Neural progenitor cell (in vitro differentiated cells): Measurements from ENCODE around the gene PDE8B. TPM values are rescaled to one million over a fixed set of nuclear protein-coding genes. Genes with fewer than 3 reads are reported as not detected.

Experiments
- DNase-seq: peaks from one replicate; pipeline ENCODE4 v3.0.0-alpha.2; 2016; ENCODE audit warnings: low spot score
- H2AFZ ChIP-seq: fragments of 200-600 bp; sonication (generic); replicated peaks from 2 replicates; pipeline ENCODE4 v1.6.1; 2016; ENCODE audit warnings: antibody characterized with exemption
- H3F3A ChIP-seq: fragments of 200-600 bp; sonication (generic); 2 replicates; pipeline ENCODE4 v1.6.1; 2016; ENCODE audit warnings: antibody characterized with exemption, low read depth
- H3K27ac ChIP-seq: fragments of 200-600 bp; sonication (generic); 2 replicates; pipeline ENCODE4 v1.5.1; 2016; ENCODE audit warnings: mild to moderate bottlenecking
- H3K27me3 ChIP-seq: fragments of 200-600 bp; sonication (generic); 2 replicates; pipeline ENCODE4 v1.6.1; 2016; ENCODE audit warnings: mild to moderate bottlenecking, moderate library complexity
- H3K36me3 ChIP-seq: fragments of 200-600 bp; sonication (generic); 2 replicates; pipeline ENCODE4 v1.5.1; 2016
- H3K4me1 ChIP-seq: fragments of 200-600 bp; sonication (generic); 2 replicates; pipeline ENCODE4 v1.6.1; 2016; ENCODE audit warnings: mixed run types
- H3K4me2 ChIP-seq: fragments of 200-600 bp; sonication (generic); 2 replicates; pipeline ENCODE4 v1.6.1; 2016
- H3K4me3 ChIP-seq: fragments of 200-600 bp; sonication (generic); 2 replicates; pipeline ENCODE4 v1.5.1; 2016
- H3K79me2 ChIP-seq: fragments of 200-600 bp; sonication (generic); 2 replicates; pipeline ENCODE4 v1.6.1; 2016; ENCODE audit warnings: low read depth
- H3K9ac ChIP-seq: fragments of 200-600 bp; sonication (generic); 2 replicates; pipeline ENCODE4 v1.6.1; 2016
- H3K9me3 ChIP-seq: fragments of 200-600 bp; sonication (generic); 2 replicates; pipeline ENCODE4 v1.5.1; 2016; ENCODE audit warnings: low read depth
- H4K20me1 ChIP-seq: fragments of 200-600 bp; sonication (generic); 2 replicates; pipeline ENCODE4 v1.6.1; 2016; ENCODE audit warnings: low read depth
- H3K27ac Mint-ChIP-seq: 3 replicates; pipeline ENCODE4 v1.8.0; 2021; ENCODE audit warnings: mixed read lengths
- H3K27me3 Mint-ChIP-seq: 2 replicates; pipeline ENCODE4 v1.8.0; 2022; ENCODE audit warnings: low read depth, mild to moderate bottlenecking, inconsistent platforms, moderate library complexity, mixed read lengths; ENCODE audit not compliant: insufficient read depth
- H3K36me3 Mint-ChIP-seq: 3 replicates; pipeline ENCODE4 v1.8.0; 2021; ENCODE audit warnings: mixed read lengths
- H3K4me1 Mint-ChIP-seq: 3 replicates; pipeline ENCODE4 v1.8.0; 2021; ENCODE audit warnings: mixed read lengths
- H3K4me3 Mint-ChIP-seq: 3 replicates; pipeline ENCODE4 v1.8.0; 2021; ENCODE audit warnings: mild to moderate bottlenecking, moderate library complexity, mixed read lengths
- H3K9me3 Mint-ChIP-seq: 3 replicates; pipeline ENCODE4 v1.8.0; 2020; ENCODE audit warnings: mixed read lengths
- EZH2 ChIP-seq: fragments of 200-600 bp; sonication (generic); IDR thresholded peaks from 2 replicates; pipeline ENCODE4 v1.6.1; 2017; ENCODE audit warnings: antibody characterized with exemption, mild to moderate bottlenecking, moderate library complexity
- EZH2phosphoT487 ChIP-seq: fragments of 200-600 bp; sonication (generic); IDR thresholded peaks from 2 replicates; pipeline ENCODE4 v1.6.1; 2017; ENCODE audit warnings: antibody characterized with exemption
- total RNA-seq: library from RNA; depleted of rRNA; stranded (reverse); fragments of >200 nt; gene quantifications from 2 replicates; pipeline ENCODE4 v1.2.3, GENCODE V29; 2015; ENCODE audit warnings: low replicate concordance
- TF ChIP-seq, protein P1 (sequence below): fragments of 200-600 bp; sonication (generic); IDR thresholded peaks from 2 replicates; pipeline ENCODE4 v1.5.1; 2017; ENCODE audit warnings: antibody characterized with exemption, mild to moderate bottlenecking

Gene PDE8B
- total RNA-seq, 1 donor from 2014 or later = 4.3 TPM

DNA sequence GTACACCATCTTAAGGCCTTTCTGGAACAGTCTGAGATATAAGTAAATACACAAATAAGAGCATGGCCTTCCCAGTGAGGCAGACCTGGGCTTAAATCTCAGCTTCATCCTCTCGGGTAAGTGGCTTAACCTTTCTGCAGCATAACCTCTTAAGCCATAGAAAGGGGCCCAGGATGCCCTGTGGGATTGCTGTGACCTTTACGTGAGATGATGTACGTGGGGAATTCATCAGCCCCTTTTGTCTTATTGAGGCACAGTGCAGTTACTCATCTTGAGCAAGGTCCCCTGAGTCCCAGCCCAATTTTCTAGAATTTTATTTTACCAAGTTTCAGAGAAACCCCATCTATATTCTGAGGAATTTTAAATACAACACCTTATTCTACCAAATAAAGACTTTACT is 92.2 kb downstream of the PDE8B start:
- no peak overlapping the region for H3K4me3 Mint-ChIP-seq
- no peak overlapping the region for H3K27ac ChIP-seq
- H3K79me2 ChIP-seq = no peaks in the 10 kb centered on the region
- H3K36me3 Mint-ChIP-seq = no peaks in the 10 kb centered on the region
- no peak overlapping the region for H3K9ac ChIP-seq
- H3K27me3 Mint-ChIP-seq = peaks cover 5% of the 10 kb centered on the region
- no peaks in the 10 kb centered on the region for H4K20me1 ChIP-seq
- no peaks in the 10 kb centered on the region for H3K27me3 ChIP-seq
- no peaks in the 10 kb centered on the region for H3K9me3 ChIP-seq
- DNase-seq = no peak
- H2AFZ ChIP-seq = no peak overlapping the region
- no peaks in the 10 kb centered on the region for H3K9me3 Mint-ChIP-seq
- H3F3A ChIP-seq = no peaks in the 10 kb centered on the region
- H3K4me1 Mint-ChIP-seq = peaks cover 36% of the 10 kb centered on the region
- H3K4me3 ChIP-seq = no peak overlapping the region
- no peak overlapping the region for H3K4me2 ChIP-seq
- H3K27ac Mint-ChIP-seq = no peak overlapping the region
- TF ChIP-seq, protein P1, sequence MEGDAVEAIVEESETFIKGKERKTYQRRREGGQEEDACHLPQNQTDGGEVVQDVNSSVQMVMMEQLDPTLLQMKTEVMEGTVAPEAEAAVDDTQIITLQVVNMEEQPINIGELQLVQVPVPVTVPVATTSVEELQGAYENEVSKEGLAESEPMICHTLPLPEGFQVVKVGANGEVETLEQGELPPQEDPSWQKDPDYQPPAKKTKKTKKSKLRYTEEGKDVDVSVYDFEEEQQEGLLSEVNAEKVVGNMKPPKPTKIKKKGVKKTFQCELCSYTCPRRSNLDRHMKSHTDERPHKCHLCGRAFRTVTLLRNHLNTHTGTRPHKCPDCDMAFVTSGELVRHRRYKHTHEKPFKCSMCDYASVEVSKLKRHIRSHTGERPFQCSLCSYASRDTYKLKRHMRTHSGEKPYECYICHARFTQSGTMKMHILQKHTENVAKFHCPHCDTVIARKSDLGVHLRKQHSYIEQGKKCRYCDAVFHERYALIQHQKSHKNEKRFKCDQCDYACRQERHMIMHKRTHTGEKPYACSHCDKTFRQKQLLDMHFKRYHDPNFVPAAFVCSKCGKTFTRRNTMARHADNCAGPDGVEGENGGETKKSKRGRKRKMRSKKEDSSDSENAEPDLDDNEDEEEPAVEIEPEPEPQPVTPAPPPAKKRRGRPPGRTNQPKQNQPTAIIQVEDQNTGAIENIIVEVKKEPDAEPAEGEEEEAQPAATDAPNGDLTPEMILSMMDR = no peak
- TF ChIP-seq EZH2 (no peak), EZH2phosphoT487 (no peak)
- H3K36me3 ChIP-seq = no peaks in the 10 kb centered on the region
- H3K4me1 ChIP-seq = no peaks in the 10 kb centered on the region

DNA sequence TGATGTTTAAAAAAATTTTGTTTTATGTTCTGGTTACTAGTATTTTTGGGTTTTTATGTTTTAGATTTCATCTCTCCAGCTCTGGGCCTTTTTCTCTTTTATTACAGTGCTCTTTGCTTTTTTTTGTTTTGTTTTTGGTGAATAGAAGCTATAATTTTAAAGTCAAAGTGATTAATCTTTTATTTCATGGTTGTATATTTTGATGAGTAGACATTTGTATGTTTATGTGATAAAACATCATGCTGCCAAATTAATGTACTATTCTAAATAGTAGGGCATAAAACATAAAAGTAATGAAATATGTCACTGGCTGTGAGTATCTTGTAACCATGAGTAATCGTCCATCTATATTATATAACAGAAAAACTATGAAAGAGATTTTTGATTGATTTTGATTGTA is 93.9 kb downstream of the PDE8B start:
- peaks cover 46% of the 10 kb centered on the region for H3K4me1 Mint-ChIP-seq

DNA sequence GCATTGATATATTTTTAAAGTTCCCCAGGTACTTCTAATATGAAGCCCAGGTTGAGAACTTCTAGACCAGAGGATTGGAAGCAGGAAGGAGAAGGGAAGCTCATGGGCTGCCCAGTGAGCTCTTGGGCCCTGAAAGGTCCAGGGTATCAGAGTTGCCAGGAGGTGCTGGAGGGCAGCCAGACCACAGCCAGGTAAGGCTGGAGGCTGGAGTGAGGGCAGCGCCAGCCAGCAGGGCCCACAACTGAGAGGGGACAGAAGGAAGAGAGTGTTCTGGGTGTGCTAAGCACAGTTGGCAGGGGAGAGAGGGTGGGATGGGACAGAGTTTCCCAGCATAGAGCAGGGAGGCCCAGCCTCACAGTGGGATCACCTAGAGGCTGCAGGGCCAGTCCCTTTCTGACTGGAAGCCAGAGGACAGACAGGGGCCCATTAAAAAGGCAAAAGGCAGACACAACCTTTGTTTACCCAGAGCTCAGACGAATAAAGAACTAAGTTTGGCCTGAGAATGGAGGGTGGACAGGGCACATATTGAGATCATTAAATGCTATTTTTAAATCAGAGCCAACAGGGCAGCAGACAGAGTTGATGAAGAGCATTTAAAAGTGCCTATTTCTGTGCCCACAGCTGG is 94.9 kb downstream of the PDE8B start:
- H3K9ac ChIP-seq = no peak overlapping the region
- H2AFZ ChIP-seq = no peak overlapping the region
- Mint-ChIP-seq H3K27me3 (peaks cover 7% of the 10 kb centered on the region), H3K4me1 (peaks cover 46% of the 10 kb centered on the region), H3K36me3 (no peaks in the 10 kb centered on the region), H3K4me3 (no peak overlapping the region), H3K27ac (peak overlapping the region; percentile 0), H3K9me3 (no peaks in the 10 kb centered on the region)
- no peak for DNase-seq
- H3K4me1 ChIP-seq = no peaks in the 10 kb centered on the region
- no peak overlapping the region for H3K4me2 ChIP-seq
- H3K9me3 ChIP-seq = no peaks in the 10 kb centered on the region
- H3F3A ChIP-seq = no peaks in the 10 kb centered on the region
- TF ChIP-seq EZH2 = no peak
- H3K79me2 ChIP-seq = no peaks in the 10 kb centered on the region
- no peak overlapping the region for H3K27ac ChIP-seq
- H4K20me1 ChIP-seq = no peaks in the 10 kb centered on the region
- H3K4me3 ChIP-seq = no peak overlapping the region
- H3K27me3 ChIP-seq = no peaks in the 10 kb centered on the region
- no peaks in the 10 kb centered on the region for H3K36me3 ChIP-seq

More for the DNA sequence above, 93.9 kb downstream of the PDE8B start:
- H3K36me3 ChIP-seq = no peaks in the 10 kb centered on the region
- no peak for DNase-seq
- H3F3A ChIP-seq = no peaks in the 10 kb centered on the region
- no peak overlapping the region for H3K4me2 ChIP-seq
- H3K4me1 ChIP-seq = no peaks in the 10 kb centered on the region
- H4K20me1 ChIP-seq = no peaks in the 10 kb centered on the region
- no peak overlapping the region for H3K9ac ChIP-seq
- Mint-ChIP-seq H3K27me3 (peaks cover 7% of the 10 kb centered on the region), H3K27ac (no peak overlapping the region), H3K36me3 (no peaks in the 10 kb centered on the region), H3K4me3 (no peak overlapping the region), H3K9me3 (no peaks in the 10 kb centered on the region)
- no peaks in the 10 kb centered on the region for H3K27me3 ChIP-seq
- H3K27ac ChIP-seq = no peak overlapping the region
- H3K9me3 ChIP-seq = no peaks in the 10 kb centered on the region
- H3K79me2 ChIP-seq = no peaks in the 10 kb centered on the region
- no peak for TF ChIP-seq EZH2phosphoT487
- no peak for TF ChIP-seq EZH2
- TF ChIP-seq, protein P1 = no peak
- no peak overlapping the region for H3K4me3 ChIP-seq
- H2AFZ ChIP-seq = no peak overlapping the region

DNA sequence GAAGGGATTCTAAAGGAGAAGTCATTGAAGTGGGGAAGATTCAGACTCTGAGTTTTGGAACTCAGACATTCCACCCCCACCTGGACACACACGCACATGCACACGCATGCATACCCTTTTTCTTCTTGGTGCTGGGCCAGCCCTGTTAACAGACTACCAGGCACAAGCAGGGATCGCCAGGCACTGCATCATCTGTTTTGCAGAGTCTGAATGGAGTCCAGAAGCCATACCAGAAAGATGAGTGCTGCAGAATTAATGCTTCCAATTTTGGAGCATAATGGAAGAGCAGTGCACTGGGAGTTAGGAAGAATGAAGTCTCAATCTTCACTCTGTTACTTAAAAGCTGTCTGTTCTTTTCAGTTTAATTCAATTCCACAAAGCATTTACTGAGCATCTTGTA is 95.5 kb downstream of the PDE8B start:
- H3K9me3 ChIP-seq = no peaks in the 10 kb centered on the region

More for the DNA sequence above, 95.5 kb downstream of the PDE8B start:
- no peaks in the 10 kb centered on the region for H3K27me3 ChIP-seq
- H3K4me1 Mint-ChIP-seq = peaks cover 40% of the 10 kb centered on the region
- H3K27me3 Mint-ChIP-seq = peaks cover 7% of the 10 kb centered on the region
- no peaks in the 10 kb centered on the region for H3K36me3 ChIP-seq
- no peak overlapping the region for H3K4me3 ChIP-seq
- no peak for TF ChIP-seq EZH2phosphoT487
- TF ChIP-seq, protein P1 = no peak
- no peaks in the 10 kb centered on the region for H3K9me3 Mint-ChIP-seq
- H3K9ac ChIP-seq = no peak overlapping the region
- H2AFZ ChIP-seq = no peak overlapping the region
- H3K36me3 Mint-ChIP-seq = no peaks in the 10 kb centered on the region
- no peaks in the 10 kb centered on the region for H4K20me1 ChIP-seq
- H3K4me1 ChIP-seq = no peaks in the 10 kb centered on the region
- no peak overlapping the region for H3K4me2 ChIP-seq
- no peak overlapping the region for H3K27ac Mint-ChIP-seq
- H3F3A ChIP-seq = no peaks in the 10 kb centered on the region
- no peak for DNase-seq
- H3K79me2 ChIP-seq = no peaks in the 10 kb centered on the region
- no peak overlapping the region for H3K4me3 Mint-ChIP-seq
- H3K27ac ChIP-seq = no peak overlapping the region
